GM23338 (cell line): ENCODE measurements around the gene CFAP53.

ENCODE experiments used
- CTCF ChIP-seq, 2 experiments: fragments of 200-600 bp in 1 of 2; sonication (generic) in 1 of 2; conservative IDR thresholded peaks; 2 replicates each; pipeline versions ENCODE4 v1.5.1 to v1.6.1; 2016 to 2017; ENCODE audit warnings: antibody characterized with exemption in 2 of 2, low read depth in 2 of 2, mild to moderate bottlenecking in 2 of 2, moderate library complexity in 1 of 2
- EZH2 ChIP-seq: fragments of 200-600 bp; sonication (generic); IDR thresholded peaks from one replicate; pipeline ENCODE4 v1.8.0; 2017; ENCODE audit warnings: antibody characterized with exemption, mild to moderate bottlenecking, low read depth; ENCODE audit not compliant: unreplicated experiment

GRCh38 chr18:50284255-50284885, 18.1 kb upstream of the CFAP53 start:
- TF ChIP-seq CTCF (conservative IDR thresholded peaks at IDR 0.05; ENCODE audit: low read depth in 2 of 2) (no peak), EZH2 (no peak)
